SK-N-SH treated with all-trans-retinoic acid at 6 μM for 48 hours (cell line): ENCODE measurements around the gene TDRD9.

Experiments used
- ARNTL ChIP-seq: fragments of 450-650 bp; formaldehyde crosslinking; IDR thresholded peaks from 2 replicates; pipeline ENCODE4 v1.5.0; 2020; ENCODE audit warnings: low read depth, mild to moderate bottlenecking, moderate library complexity, borderline replicate concordance
- ESRRG ChIP-seq: fragments of 250-450 bp; sonication (Bioruptor Pico); IDR thresholded peaks from 2 replicates; pipeline ENCODE4 v1.6.1; 2021; ENCODE audit warnings: mild to moderate bottlenecking
- GLIS3 ChIP-seq: fragments of 250-450 bp; sonication (Bioruptor Pico); IDR thresholded peaks from 2 replicates; pipeline ENCODE4 v1.5.0; 2020; ENCODE audit warnings: mild to moderate bottlenecking, moderate library complexity
- PATZ1 ChIP-seq: fragments of 250-450 bp; sonication (Bioruptor Pico); IDR thresholded peaks from 2 replicates; pipeline ENCODE4 v1.8.0; 2020; ENCODE audit warnings: mild to moderate bottlenecking, moderate library complexity, borderline replicate concordance
- PPARA ChIP-seq: fragments of 250-450 bp; sonication (Bioruptor Pico); IDR thresholded peaks from 2 replicates; pipeline ENCODE4 v1.5.0; 2020; ENCODE audit warnings: mild to moderate bottlenecking, borderline replicate concordance
- RARB ChIP-seq: fragments of 250-450 bp; sonication (Bioruptor Pico); IDR thresholded peaks from 2 replicates; pipeline ENCODE4 v1.8.0; 2021; ENCODE audit warnings: mild to moderate bottlenecking, moderate library complexity
- SNAI2 ChIP-seq: fragments of 250-450 bp; sonication (Bioruptor Pico); IDR thresholded peaks from 2 replicates; pipeline ENCODE4 v1.5.0; 2020; ENCODE audit warnings: mild to moderate bottlenecking, moderate library complexity
- ZC3H10 ChIP-seq: fragments of 250-450 bp; sonication (Bioruptor Pico); IDR thresholded peaks from 2 replicates; pipeline ENCODE4 v1.5.1; 2021; ENCODE audit warnings: mild to moderate bottlenecking, moderate library complexity
- ZFP3 ChIP-seq: fragments of 250-450 bp; sonication (Bioruptor Pico); IDR thresholded peaks from 2 replicates; pipeline ENCODE4 v1.5.0; 2020; ENCODE audit warnings: mild to moderate bottlenecking, moderate library complexity
- ZFP30 ChIP-seq: fragments of 450-650 bp; formaldehyde crosslinking; IDR thresholded peaks from 2 replicates; pipeline ENCODE4 v1.5.0; 2022; ENCODE audit warnings: mild to moderate bottlenecking, moderate library complexity
- ZNF565 ChIP-seq: fragments of 450-650 bp; formaldehyde crosslinking; conservative IDR thresholded peaks from 2 replicates; pipeline ENCODE4 v1.5.0; 2020; ENCODE audit warnings: low read depth, mild to moderate bottlenecking, moderate library complexity
- ZNF70 ChIP-seq: fragments of 450-650 bp; formaldehyde crosslinking; IDR thresholded peaks from 2 replicates; pipeline ENCODE4 v1.5.0; 2020; ENCODE audit warnings: mild to moderate bottlenecking, moderate library complexity
- ZNF8 ChIP-seq: fragments of 450-650 bp; formaldehyde crosslinking; IDR thresholded peaks from 2 replicates; pipeline ENCODE4 v1.5.0; 2020; ENCODE audit warnings: mild to moderate bottlenecking, moderate library complexity
- TF ChIP-seq, protein P1 (sequence below): fragments of 250-450 bp; sonication (Bioruptor Pico); IDR thresholded peaks from 2 replicates; pipeline ENCODE4 v1.5.1; 2021; ENCODE audit warnings: mild to moderate bottlenecking, moderate library complexity

DNA sequence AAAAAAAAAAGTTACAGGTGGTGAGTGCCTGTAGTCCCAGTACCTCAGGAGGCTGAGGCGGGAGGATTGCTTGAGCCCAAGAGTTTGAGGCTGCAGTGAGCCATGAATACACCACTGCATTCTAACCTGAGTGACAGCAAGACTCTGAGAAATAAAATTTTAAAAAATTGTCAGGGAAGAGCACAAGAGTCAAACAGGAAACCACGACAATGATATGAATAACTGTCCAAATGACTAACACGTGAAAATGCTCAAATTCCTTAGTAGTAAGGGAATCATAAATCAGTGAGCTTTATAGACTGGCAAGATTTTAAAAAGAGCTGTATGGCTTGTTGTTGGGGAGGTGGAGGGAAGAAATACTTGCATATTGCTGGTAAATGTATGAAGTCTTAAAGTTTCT is 144.3 kb downstream of the TDRD9 start:
- no peak for TF ChIP-seq GLIS3
- no peak for TF ChIP-seq SNAI2
- TF ChIP-seq ZNF8 (CRISPR knock-in tag) = no peak
- no peak for TF ChIP-seq ZFP3 (CRISPR knock-in tag)
- no peak for TF ChIP-seq PATZ1 (CRISPR knock-in tag)
- no peak for TF ChIP-seq ZNF565
- TF ChIP-seq, protein P1, sequence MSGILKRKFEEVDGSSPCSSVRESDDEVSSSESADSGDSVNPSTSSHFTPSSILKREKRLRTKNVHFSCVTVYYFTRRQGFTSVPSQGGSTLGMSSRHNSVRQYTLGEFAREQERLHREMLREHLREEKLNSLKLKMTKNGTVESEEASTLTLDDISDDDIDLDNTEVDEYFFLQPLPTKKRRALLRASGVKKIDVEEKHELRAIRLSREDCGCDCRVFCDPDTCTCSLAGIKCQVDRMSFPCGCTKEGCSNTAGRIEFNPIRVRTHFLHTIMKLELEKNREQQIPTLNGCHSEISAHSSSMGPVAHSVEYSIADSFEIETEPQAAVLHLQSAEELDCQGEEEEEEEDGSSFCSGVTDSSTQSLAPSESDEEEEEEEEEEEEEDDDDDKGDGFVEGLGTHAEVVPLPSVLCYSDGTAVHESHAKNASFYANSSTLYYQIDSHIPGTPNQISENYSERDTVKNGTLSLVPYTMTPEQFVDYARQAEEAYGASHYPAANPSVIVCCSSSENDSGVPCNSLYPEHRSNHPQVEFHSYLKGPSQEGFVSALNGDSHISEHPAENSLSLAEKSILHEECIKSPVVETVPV (CRISPR knock-in tag) = no peak
- no peak for TF ChIP-seq ZNF70 (CRISPR knock-in tag)
- no peak for TF ChIP-seq RARB (CRISPR knock-in tag)
- TF ChIP-seq PPARA = no peak
- TF ChIP-seq ZFP30 (CRISPR knock-in tag) = no peak
- TF ChIP-seq ARNTL (CRISPR knock-in tag) = no peak
- TF ChIP-seq ESRRG = no peak
- no peak for TF ChIP-seq ZC3H10
